Measurements from ENCODE around the gene CNTN4. TPM values are rescaled to one million over a fixed set of nuclear protein-coding genes. Genes with fewer than 3 reads are reported as not detected.

The CNTN4 gene
- total RNA-seq, 2 donors from 2014 or later = 0.62 to 0.79 TPM

- Mint-ChIP-seq H3K9me3 (no peaks in the 10 kb centered on the region), H3K4me1 (ENCODE audit: low read depth) (no peaks in the 10 kb centered on the region), H3K36me3 (ENCODE audit: insufficient read depth in 2 of 2) (no peaks in the 10 kb centered on the region), H3K4me3 (no peak overlapping the region), H3K27ac (no peak overlapping the region), H3K27me3 (ENCODE audit: low read depth) (no peaks in the 10 kb centered on the region)
- ATAC-seq (replicated peaks in 1 of 2) (no peak), DNase-seq (no peak)
Observed at GRCh38 chr3:2166552-2166951, 67.9 kb downstream of the CNTN4 start.

- Mint-ChIP-seq H3K9me3 (peaks cover 7 to 10% of the 10 kb centered on the region in 2 donors), H3K36me3 (ENCODE audit: insufficient read depth in 2 of 2) (no peaks in the 10 kb centered on the region), H3K27me3 (ENCODE audit: low read depth) (no peaks in the 10 kb centered on the region), H3K27ac (no peak overlapping the region), H3K4me1 (ENCODE audit: low read depth) (no peaks in the 10 kb centered on the region), H3K4me3 (no peak overlapping the region)
- ATAC-seq (replicated peaks in 1 of 2) (no peak), DNase-seq (no peak)
Observed at GRCh38 chr3:2172561-2173171, 74.0 kb downstream of the CNTN4 start.

GRCh38 chr3:2180634-2181033 is 82.0 kb downstream of the CNTN4 start:
- no peak overlapping the region for H3K4me3 Mint-ChIP-seq
- DNase-seq (no peak), ATAC-seq (replicated peaks in 1 of 2) (no peak)
- no peaks in the 10 kb centered on the region for H3K4me1 Mint-ChIP-seq (ENCODE audit: low read depth)
- no peak overlapping the region for H3K27ac Mint-ChIP-seq
- no peaks in the 10 kb centered on the region for H3K36me3 Mint-ChIP-seq (ENCODE audit: insufficient read depth in 2 of 2)
- no peaks in the 10 kb centered on the region for H3K27me3 Mint-ChIP-seq (ENCODE audit: low read depth)
- H3K9me3 Mint-ChIP-seq = peaks cover 0 to under 1% of the 10 kb centered on the region in 2 donors

- DNase-seq (no peak), ATAC-seq (replicated peaks in 1 of 2) (no peak)
- no peaks in the 10 kb centered on the region for H3K27me3 Mint-ChIP-seq (ENCODE audit: low read depth)
- no peaks in the 10 kb centered on the region for H3K4me1 Mint-ChIP-seq (ENCODE audit: low read depth)
- no peaks in the 10 kb centered on the region for H3K9me3 Mint-ChIP-seq
- H3K4me3 Mint-ChIP-seq = no peak overlapping the region
- no peak overlapping the region for H3K27ac Mint-ChIP-seq
- no peaks in the 10 kb centered on the region for H3K36me3 Mint-ChIP-seq (ENCODE audit: insufficient read depth in 2 of 2)
Observed at GRCh38 chr3:2198776-2199279, 100.2 kb downstream of the CNTN4 start.

GRCh38 chr3:2204054-2204453 is 105.4 kb downstream of the CNTN4 start:
- ATAC-seq (replicated peaks in 1 of 2) (no peak), DNase-seq (no peak)
- Mint-ChIP-seq H3K27me3 (ENCODE audit: low read depth) (no peaks in the 10 kb centered on the region), H3K36me3 (ENCODE audit: insufficient read depth in 2 of 2) (no peaks in the 10 kb centered on the region), H3K4me1 (ENCODE audit: low read depth) (no peaks in the 10 kb centered on the region), H3K9me3 (peaks cover 0 to 1% of the 10 kb centered on the region in 2 donors), H3K4me3 (no peak overlapping the region), H3K27ac (no peak overlapping the region)

GRCh38 chr3:2205692-2206091 is 107.0 kb downstream of the CNTN4 start:
- ATAC-seq (replicated peaks in 1 of 2) (no peak), DNase-seq (no peak)
- peaks cover 0 to 1% of the 10 kb centered on the region in 2 donors for H3K9me3 Mint-ChIP-seq
- no peak overlapping the region for H3K4me3 Mint-ChIP-seq
- H3K4me1 Mint-ChIP-seq (ENCODE audit: low read depth) = no peaks in the 10 kb centered on the region
- H3K36me3 Mint-ChIP-seq (ENCODE audit: insufficient read depth in 2 of 2) = no peaks in the 10 kb centered on the region
- no peaks in the 10 kb centered on the region for H3K27me3 Mint-ChIP-seq (ENCODE audit: low read depth)
- no peak overlapping the region for H3K27ac Mint-ChIP-seq

GRCh38 chr3:2206536-2206935 is 107.9 kb downstream of the CNTN4 start:
- H3K9me3 Mint-ChIP-seq = peaks cover 0 to 1% of the 10 kb centered on the region in 2 donors
- no peaks in the 10 kb centered on the region for H3K27me3 Mint-ChIP-seq (ENCODE audit: low read depth)
- H3K4me1 Mint-ChIP-seq (ENCODE audit: low read depth) = no peaks in the 10 kb centered on the region
- no peak overlapping the region for H3K27ac Mint-ChIP-seq
- H3K36me3 Mint-ChIP-seq (ENCODE audit: insufficient read depth in 2 of 2) = no peaks in the 10 kb centered on the region
- DNase-seq = no peak
- ATAC-seq (replicated peaks in 1 of 2) = no peak
- no peak overlapping the region for H3K4me3 Mint-ChIP-seq

- H3K4me1 Mint-ChIP-seq (ENCODE audit: low read depth) = no peaks in the 10 kb centered on the region
- no peak overlapping the region for H3K27ac Mint-ChIP-seq
- H3K36me3 Mint-ChIP-seq (ENCODE audit: insufficient read depth in 2 of 2) = no peaks in the 10 kb centered on the region
- H3K9me3 Mint-ChIP-seq = peaks cover 0 to 1% of the 10 kb centered on the region in 2 donors
- no peak for ATAC-seq (replicated peaks in 1 of 2)
- no peak overlapping the region for H3K4me3 Mint-ChIP-seq
- no peaks in the 10 kb centered on the region for H3K27me3 Mint-ChIP-seq (ENCODE audit: low read depth)
- no peak for DNase-seq
Observed at GRCh38 chr3:2211568-2211967, 112.9 kb downstream of the CNTN4 start.

GRCh38 chr3:2212206-2212605 is 113.5 kb downstream of the CNTN4 start:
- Mint-ChIP-seq H3K36me3 (ENCODE audit: insufficient read depth in 2 of 2) (no peaks in the 10 kb centered on the region), H3K4me3 (no peak overlapping the region), H3K27ac (no peak overlapping the region), H3K4me1 (ENCODE audit: low read depth) (no peaks in the 10 kb centered on the region), H3K9me3 (no peaks in the 10 kb centered on the region), H3K27me3 (ENCODE audit: low read depth) (no peaks in the 10 kb centered on the region)
- ATAC-seq (replicated peaks in 1 of 2) (no peak), DNase-seq (no peak)

- Mint-ChIP-seq H3K36me3 (ENCODE audit: insufficient read depth in 2 of 2) (no peaks in the 10 kb centered on the region), H3K4me3 (no peak overlapping the region), H3K27ac (no peak overlapping the region), H3K27me3 (ENCODE audit: low read depth) (no peaks in the 10 kb centered on the region), H3K9me3 (peaks cover 0 to 4% of the 10 kb centered on the region in 2 donors), H3K4me1 (ENCODE audit: low read depth) (no peaks in the 10 kb centered on the region)
- DNase-seq = no peak
- no peak for ATAC-seq (replicated peaks in 1 of 2)
Observed at GRCh38 chr3:2218375-2218774, 119.7 kb downstream of the CNTN4 start.

- Mint-ChIP-seq H3K4me1 (ENCODE audit: low read depth) (no peaks in the 10 kb centered on the region), H3K36me3 (ENCODE audit: insufficient read depth in 2 of 2) (no peaks in the 10 kb centered on the region), H3K9me3 (peaks cover 0 to 4% of the 10 kb centered on the region in 2 donors), H3K27me3 (ENCODE audit: low read depth) (no peaks in the 10 kb centered on the region), H3K4me3 (no peak overlapping the region), H3K27ac (no peak overlapping the region)
- ATAC-seq (replicated peaks in 1 of 2) = no peak
- no peak for DNase-seq
Observed at GRCh38 chr3:2218816-2219215, 120.2 kb downstream of the CNTN4 start.

GRCh38 chr3:2236203-2236602 is 137.5 kb downstream of the CNTN4 start:
- no peaks in the 10 kb centered on the region for H3K4me1 Mint-ChIP-seq (ENCODE audit: low read depth)
- DNase-seq = no peak

GRCh38 chr3:2244137-2244536 is 145.5 kb downstream of the CNTN4 start:
- no peak overlapping the region for H3K27ac Mint-ChIP-seq
- H3K4me1 Mint-ChIP-seq (ENCODE audit: low read depth) = no peaks in the 10 kb centered on the region
- H3K4me3 Mint-ChIP-seq = no peak overlapping the region
- ATAC-seq (replicated peaks in 1 of 2) = no peak
- peaks cover 0 to under 1% of the 10 kb centered on the region in 2 donors for H3K9me3 Mint-ChIP-seq
- DNase-seq = no peak
- H3K36me3 Mint-ChIP-seq (ENCODE audit: insufficient read depth in 2 of 2) = no peaks in the 10 kb centered on the region
- no peaks in the 10 kb centered on the region for H3K27me3 Mint-ChIP-seq (ENCODE audit: low read depth)

More at GRCh38 chr3:2236203-2236602, 137.5 kb downstream of the CNTN4 start:
- Mint-ChIP-seq H3K27ac (no peak overlapping the region), H3K36me3 (ENCODE audit: insufficient read depth in 2 of 2) (no peaks in the 10 kb centered on the region), H3K4me3 (no peak overlapping the region), H3K9me3 (no peaks in the 10 kb centered on the region), H3K27me3 (ENCODE audit: low read depth) (no peaks in the 10 kb centered on the region)
- no peak for ATAC-seq (replicated peaks in 1 of 2)
